GM11168 (cell line): ENCODE data around the gene CELF4.

Source experiments
- in situ Hi-C: fragments of 300-500 bp; cut with MboI; formaldehyde crosslinking; loops from one replicate; pipeline ENCODE4 v1.12.0; 2022; ENCODE audit warnings: low sequenced_read_pairs; ENCODE audit not compliant: unreplicated experiment

Gene CELF4

DNA sequence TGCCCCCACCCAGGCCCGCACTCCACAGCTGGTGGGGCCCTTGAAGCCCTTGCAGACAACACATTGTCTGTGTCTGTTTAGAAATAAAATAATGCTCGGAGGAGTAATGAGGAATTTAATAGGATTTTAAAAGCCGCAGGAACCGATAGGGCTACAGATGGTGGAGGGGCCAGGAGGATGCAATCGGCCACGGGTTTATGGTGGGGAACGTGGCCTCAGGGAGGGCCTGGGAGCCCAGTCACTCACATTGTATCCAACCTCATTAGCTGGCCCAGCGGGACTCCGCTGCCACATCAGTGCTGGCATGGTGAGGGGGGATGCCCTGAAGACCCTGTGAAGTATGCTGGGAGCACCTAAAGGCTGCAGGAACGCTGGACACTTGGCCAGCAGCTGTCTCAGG is 252.0 kb downstream of the CELF4 start:
- in situ Hi-C loops, result loop anchor here (25.0 kb wide), 1 partner anchor 376 kb away; no protein-coding TSS in a partner anchor

GRCh38 chr18:37309861-37310260 is 255.7 kb downstream of the CELF4 start:
- in situ Hi-C loops, result loop anchor here (25.0 kb wide), 1 partner anchor 373 kb away; no protein-coding TSS in a partner anchor

DNA sequence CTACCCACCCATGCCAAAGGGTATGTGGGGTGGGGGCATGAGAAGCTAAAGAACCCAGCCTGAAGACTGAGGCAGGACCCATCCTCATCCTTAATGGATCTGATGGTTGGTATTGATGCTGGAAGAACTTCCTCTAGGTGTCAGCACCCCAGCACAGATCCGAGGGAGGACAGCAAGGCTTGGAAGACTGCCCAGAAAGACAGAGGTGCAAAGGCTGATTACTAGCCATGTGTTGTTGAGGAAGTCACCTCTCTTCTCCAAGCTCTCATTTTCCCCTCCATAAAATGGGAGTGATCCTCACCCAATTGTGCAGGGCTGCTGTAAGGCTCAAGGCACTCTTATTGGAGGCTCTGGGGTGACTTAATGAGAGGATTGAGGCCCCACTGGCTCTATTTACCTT is 256.5 kb downstream of the CELF4 start:
- in situ Hi-C loops, result loop anchor here (25.0 kb wide), 1 partner anchor 372 kb away; no protein-coding TSS in a partner anchor

DNA sequence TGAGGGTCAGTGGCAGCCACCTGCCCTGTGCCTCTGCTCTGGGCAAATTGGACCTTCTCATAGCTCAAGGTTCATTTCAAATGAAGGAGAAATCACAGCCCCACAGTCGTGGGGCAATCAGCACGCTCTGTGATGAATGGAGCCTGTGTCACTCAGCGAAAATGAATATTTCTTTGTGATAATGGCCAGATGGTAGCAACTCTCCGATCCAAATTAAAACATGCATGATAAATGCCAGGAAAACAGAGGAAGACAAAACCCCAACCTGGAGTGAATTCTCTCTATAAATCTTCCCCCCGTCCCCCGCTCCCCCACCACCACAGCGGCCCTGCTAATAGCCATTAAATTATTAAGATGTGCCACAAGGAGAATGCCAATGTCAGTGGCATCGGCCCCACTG is 258.4 kb downstream of the CELF4 start:
- in situ Hi-C loops, result loop anchor here (25.0 kb wide), 1 partner anchor 370 kb away; no protein-coding TSS in a partner anchor

GRCh38 chr18:37306432-37306831 is 259.2 kb downstream of the CELF4 start:
- in situ Hi-C loops, result loop anchor here (25.0 kb wide), 1 partner anchor 369 kb away; no protein-coding TSS in a partner anchor

- in situ Hi-C loops, result loop anchor here (25.0 kb wide), 1 partner anchor 368 kb away; no protein-coding TSS in a partner anchor
Measured at GRCh38 chr18:37305066-37305465, 260.5 kb downstream of the CELF4 start.

GRCh38 chr18:37304012-37304680 is 261.5 kb downstream of the CELF4 start:
- in situ Hi-C loops, result loop anchor here (25.0 kb wide), 1 partner anchor 367 kb away; no protein-coding TSS in a partner anchor

DNA sequence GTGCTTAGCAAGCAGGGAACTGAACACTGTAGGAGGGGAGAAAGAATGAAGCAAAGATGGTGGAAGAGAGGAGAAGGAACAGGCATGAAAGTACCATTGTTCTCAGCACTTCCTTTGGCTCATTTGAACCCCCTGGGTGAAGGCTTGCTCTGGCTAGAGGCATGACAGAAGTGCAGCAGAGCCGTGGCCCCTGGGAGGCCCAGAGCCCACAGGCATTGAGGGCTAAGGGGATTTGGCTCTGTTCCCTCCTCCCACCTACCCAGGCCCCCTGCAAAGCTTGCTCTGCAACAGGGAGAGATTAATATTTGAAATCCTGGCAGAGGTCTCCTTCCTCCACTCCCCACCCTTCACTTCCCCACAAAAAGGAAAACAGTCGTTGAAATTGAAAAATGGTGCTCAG is 262.6 kb downstream of the CELF4 start:
- in situ Hi-C loops, result loop anchor here (25.0 kb wide), 1 partner anchor 366 kb away; no protein-coding TSS in a partner anchor

DNA sequence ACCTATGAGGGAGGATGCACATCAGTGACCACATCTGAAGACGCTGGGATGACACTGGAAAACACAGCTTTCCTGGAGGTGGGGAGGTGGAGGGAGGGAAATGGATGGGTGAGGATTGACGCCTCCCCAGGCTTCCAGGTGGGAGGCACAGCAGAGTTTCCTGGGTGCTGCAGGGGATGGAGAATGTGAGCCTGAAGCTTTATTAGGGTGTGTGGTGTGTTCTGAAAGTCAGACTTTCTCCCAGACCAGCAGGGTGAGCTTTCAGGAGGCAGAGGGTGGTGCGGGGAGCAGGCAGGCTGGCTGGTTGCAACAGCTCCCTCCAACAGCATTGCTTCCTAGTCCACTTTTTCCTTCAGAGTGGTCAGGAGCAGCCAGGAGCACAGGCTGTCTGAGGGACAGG is 263.1 kb downstream of the CELF4 start:
- in situ Hi-C loops, result loop anchor here (25.0 kb wide), 1 partner anchor 365 kb away; no protein-coding TSS in a partner anchor

- in situ Hi-C loops, result loop anchor here (25.0 kb wide), 1 partner anchor 362 kb away; no protein-coding TSS in a partner anchor
Measured at GRCh38 chr18:37299471-37300304, 265.9 kb downstream of the CELF4 start.

GRCh38 chr18:37298816-37299215 is 266.8 kb downstream of the CELF4 start:
- in situ Hi-C loops, result no loop called here

GRCh38 chr18:37297106-37297505 is 268.5 kb downstream of the CELF4 start:
- in situ Hi-C loops, result no loop called here

GRCh38 chr18:37294951-37295350 is 270.6 kb downstream of the CELF4 start:
- in situ Hi-C loops, result no loop called here

DNA sequence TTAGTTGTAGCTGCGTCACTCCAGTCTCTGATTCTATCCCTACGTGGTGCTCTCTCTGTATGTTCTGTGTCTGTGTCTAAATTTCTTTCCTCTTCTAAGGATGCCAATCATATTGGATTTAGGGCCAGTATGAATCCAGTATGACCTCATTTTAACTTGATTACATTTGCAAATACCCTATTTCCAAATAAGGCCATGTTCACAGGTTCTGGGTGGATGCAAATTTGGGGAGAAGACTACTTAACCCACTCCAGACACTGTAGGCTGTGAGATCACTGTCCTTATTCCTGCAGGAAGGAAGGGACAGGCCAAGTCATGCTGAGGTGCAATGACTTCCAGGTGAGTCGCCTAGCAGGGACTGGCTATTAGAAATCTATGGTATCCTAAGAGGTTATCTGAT is 272.2 kb downstream of the CELF4 start:
- in situ Hi-C loops, result no loop called here

GRCh38 chr18:37289423-37289822 is 276.2 kb downstream of the CELF4 start:
- in situ Hi-C loops, result no loop called here

DNA sequence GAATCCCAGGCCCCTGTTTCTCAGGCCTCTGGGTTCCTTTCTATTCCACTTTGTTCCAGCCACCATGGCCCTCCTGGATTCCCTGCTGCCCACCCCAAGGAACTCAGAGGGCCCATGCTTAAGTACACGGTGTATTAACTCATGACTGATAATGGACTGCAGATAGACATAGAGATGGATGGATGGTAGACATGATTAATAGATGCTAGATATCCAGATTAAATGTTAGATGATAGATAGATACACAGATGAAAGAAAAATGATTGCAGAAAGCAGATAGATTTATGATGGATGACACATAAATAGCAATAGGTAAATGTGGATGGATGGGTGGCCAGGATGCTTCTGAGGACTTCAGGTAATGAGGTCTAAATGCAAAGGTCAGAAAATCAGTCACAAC is 278.0 kb downstream of the CELF4 start:
- in situ Hi-C loops, result no loop called here

- in situ Hi-C loops, result no loop called here
Measured at GRCh38 chr18:37286801-37287200, 278.8 kb downstream of the CELF4 start.

DNA sequence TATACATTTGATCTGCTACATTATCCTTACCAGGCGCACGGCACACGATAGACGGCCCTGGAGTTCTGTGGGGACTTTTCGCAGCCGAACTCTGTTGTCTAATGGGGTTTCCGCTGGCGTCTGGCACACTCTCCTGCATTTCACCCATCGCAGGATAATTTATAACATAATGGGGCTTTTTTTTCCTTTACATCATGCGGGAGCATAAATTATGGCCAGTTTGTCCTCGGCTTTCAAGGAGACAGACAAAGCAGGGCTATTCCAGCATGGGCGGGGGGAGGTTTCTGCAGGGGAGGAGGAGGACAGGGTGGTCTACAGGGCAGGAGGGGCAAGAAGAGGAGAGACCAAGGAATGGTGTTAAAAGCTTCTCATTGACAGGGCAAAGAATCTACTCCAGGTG is 279.8 kb downstream of the CELF4 start:
- in situ Hi-C loops, result no loop called here

DNA sequence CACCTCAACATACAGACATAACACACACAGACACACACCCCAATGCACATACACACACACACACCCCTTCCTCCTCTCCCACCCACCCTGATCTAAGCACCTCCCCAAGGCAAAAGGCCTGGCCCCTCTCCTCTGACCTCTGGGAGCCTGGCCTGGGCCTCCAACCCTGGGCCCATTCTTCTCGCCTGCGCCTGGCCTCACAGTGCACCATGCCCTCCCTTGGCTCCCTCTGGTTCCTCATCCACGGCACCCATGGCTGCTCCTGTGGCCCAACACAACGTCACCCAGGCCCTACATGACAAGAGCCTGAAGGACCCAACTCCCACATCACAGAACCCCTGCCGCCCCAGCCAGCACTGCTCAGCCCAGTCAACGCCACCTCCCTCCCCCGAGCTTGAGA is 281.3 kb downstream of the CELF4 start:
- in situ Hi-C loops, result no loop called here

GRCh38 chr18:37282386-37283037 is 283.1 kb downstream of the CELF4 start:
- in situ Hi-C loops, result no loop called here
